ENCODE data around the gene CEMIP2. TPM values are rescaled to one million over a fixed set of nuclear protein-coding genes. Genes with fewer than 3 reads are reported as not detected.

Gene CEMIP2
- total and polyA plus RNA-seq, 4 donors, result 37.3 to 150 (median 89.9) TPM

DNA sequence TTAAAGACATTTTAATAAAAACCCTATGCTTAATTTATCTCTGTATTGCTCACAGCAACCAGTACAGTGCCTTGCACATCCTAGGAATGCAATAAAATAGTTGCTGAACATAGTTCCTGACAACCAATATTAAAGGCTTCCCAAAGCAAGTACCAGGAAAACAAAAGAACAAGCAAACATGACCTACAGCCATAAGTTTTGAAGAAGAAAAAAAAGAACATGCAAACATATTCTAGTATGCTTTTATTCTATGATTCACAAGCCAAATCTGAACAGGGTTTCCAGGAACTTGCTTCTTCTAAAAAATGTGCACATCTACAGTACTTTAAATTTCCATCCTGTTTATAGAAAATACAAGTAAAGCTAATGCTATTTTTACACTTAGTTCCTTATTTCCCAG is 4.5 kb downstream of the CEMIP2 start:
- TF ChIP-seq, protein P1, sequence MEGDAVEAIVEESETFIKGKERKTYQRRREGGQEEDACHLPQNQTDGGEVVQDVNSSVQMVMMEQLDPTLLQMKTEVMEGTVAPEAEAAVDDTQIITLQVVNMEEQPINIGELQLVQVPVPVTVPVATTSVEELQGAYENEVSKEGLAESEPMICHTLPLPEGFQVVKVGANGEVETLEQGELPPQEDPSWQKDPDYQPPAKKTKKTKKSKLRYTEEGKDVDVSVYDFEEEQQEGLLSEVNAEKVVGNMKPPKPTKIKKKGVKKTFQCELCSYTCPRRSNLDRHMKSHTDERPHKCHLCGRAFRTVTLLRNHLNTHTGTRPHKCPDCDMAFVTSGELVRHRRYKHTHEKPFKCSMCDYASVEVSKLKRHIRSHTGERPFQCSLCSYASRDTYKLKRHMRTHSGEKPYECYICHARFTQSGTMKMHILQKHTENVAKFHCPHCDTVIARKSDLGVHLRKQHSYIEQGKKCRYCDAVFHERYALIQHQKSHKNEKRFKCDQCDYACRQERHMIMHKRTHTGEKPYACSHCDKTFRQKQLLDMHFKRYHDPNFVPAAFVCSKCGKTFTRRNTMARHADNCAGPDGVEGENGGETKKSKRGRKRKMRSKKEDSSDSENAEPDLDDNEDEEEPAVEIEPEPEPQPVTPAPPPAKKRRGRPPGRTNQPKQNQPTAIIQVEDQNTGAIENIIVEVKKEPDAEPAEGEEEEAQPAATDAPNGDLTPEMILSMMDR (IDR thresholded peaks at IDR 0.05; ENCODE audit: control extremely low read depth, extremely low read depth), result no peak
- Histone ChIP-seq H3K27ac (ENCODE audit: low read depth in 1 of 2, low read length in 1 of 2) (no peak overlapping the region), H3K9ac (ENCODE audit: insufficient read depth in 1 of 2, low read length in 2 of 2) (no peak overlapping the region), H3K27me3 (ENCODE audit: control insufficient read depth in 3 of 3, insufficient read depth in 3 of 3, low read length in 2 of 3) (no peaks in the 10 kb centered on the region), H3K36me3 (ENCODE audit: control insufficient read depth in 4 of 4, insufficient read depth in 4 of 4, low read length in 4 of 4) (no peaks in the 10 kb centered on the region), H3K9me3 (ENCODE audit: control insufficient read depth in 4 of 4, insufficient read depth in 3 of 4, low read length in 3 of 4) (no peaks in the 10 kb centered on the region), H3K4me3 (no peak overlapping the region), H3K4me1 (ENCODE audit: control insufficient read depth in 5 of 5, insufficient read depth in 5 of 5, low read length in 5 of 5) (peaks cover 4 to 32% (median 10%) of the 10 kb centered on the region in 5 donors)
- ATAC-seq (ENCODE audit: insufficient read depth, low FRiP score), result no peak
- DNase-seq, result peak in 1 of 3 donors; percentile 23

DNA sequence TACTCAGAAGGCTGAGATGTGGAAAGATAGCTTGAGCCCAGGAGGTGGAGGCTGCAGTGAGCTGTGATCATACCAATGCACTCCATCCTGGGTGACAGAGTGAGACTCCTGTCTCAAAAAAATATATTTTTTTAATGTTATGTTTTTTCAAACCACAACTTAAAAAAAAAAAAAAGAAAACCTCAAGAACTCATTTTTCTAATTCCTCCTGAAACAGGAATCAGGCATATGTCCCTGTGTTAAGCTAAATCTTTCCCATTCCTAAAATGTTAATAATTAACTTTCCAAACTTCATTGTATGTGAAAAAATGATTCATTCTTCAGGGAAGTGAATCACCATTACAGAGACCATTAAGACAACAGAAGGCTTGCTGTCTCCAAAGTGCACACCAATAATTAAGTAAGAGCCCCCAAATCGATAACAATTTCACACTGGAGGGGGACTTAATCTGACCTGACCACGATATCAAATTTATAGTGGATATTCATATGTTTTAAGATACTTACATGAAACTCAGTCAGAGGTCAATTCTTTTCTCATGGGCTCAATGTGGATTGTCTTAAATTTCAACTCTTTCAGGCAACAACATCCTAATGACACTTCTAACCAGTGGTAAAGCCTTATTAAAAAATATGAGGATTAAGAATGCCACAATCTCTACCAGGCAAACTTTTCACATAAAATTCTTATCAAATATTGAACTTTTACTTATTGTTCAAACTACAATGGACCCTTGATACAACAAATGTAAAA is 5.2 kb downstream of the CEMIP2 start:
- Histone ChIP-seq H3K36me3 (ENCODE audit: control insufficient read depth in 4 of 4, insufficient read depth in 4 of 4, low read length in 4 of 4) (no peaks in the 10 kb centered on the region), H3K4me3 (no peak overlapping the region), H3K4me1 (ENCODE audit: control insufficient read depth in 5 of 5, insufficient read depth in 5 of 5, low read length in 5 of 5) (peaks cover 4 to 32% (median 17%) of the 10 kb centered on the region in 5 donors), H3K9me3 (ENCODE audit: control insufficient read depth in 4 of 4, insufficient read depth in 3 of 4, low read length in 3 of 4) (no peaks in the 10 kb centered on the region), H3K27ac (ENCODE audit: low read depth in 1 of 2, low read length in 1 of 2) (no peak overlapping the region), H3K27me3 (ENCODE audit: control insufficient read depth in 3 of 3, insufficient read depth in 3 of 3, low read length in 2 of 3) (no peaks in the 10 kb centered on the region), H3K9ac (ENCODE audit: insufficient read depth in 1 of 2, low read length in 2 of 2) (no peak overlapping the region)
- WGBS, 2 donors, result 77 to 79% methylated on average over 2 of the region's 2 CpGs
- DNase-seq, result no peak
- TF ChIP-seq, protein P1 (IDR thresholded peaks at IDR 0.05; ENCODE audit: control extremely low read depth, extremely low read depth), result no peak
- no peak for ATAC-seq (ENCODE audit: insufficient read depth, low FRiP score)

- no peak overlapping the region for H3K4me3 ChIP-seq
- 56 to 78% methylated on average over 5 of the region's 5 CpGs for WGBS, 2 donors
- H3K9me3 ChIP-seq (ENCODE audit: control insufficient read depth in 4 of 4, insufficient read depth in 3 of 4, low read length in 3 of 4), result no peaks in the 10 kb centered on the region
- no peak overlapping the region for H3K9ac ChIP-seq (ENCODE audit: insufficient read depth in 1 of 2, low read length in 2 of 2)
- TF ChIP-seq, protein P1 (IDR thresholded peaks at IDR 0.05; ENCODE audit: control extremely low read depth, extremely low read depth), result no peak
- no peaks in the 10 kb centered on the region for H3K36me3 ChIP-seq (ENCODE audit: control insufficient read depth in 4 of 4, insufficient read depth in 4 of 4, low read length in 4 of 4)
- ATAC-seq (ENCODE audit: insufficient read depth, low FRiP score) (peak; percentile 71), DNase-seq (no peak)
- no peaks in the 10 kb centered on the region for H3K27me3 ChIP-seq (ENCODE audit: control insufficient read depth in 3 of 3, insufficient read depth in 3 of 3, low read length in 2 of 3)
- peaks cover 4 to 31% (median 15%) of the 10 kb centered on the region in 5 donors for H3K4me1 ChIP-seq (ENCODE audit: control insufficient read depth in 5 of 5, insufficient read depth in 5 of 5, low read length in 5 of 5)
- H3K27ac ChIP-seq (ENCODE audit: low read depth in 1 of 2, low read length in 1 of 2), result peak overlapping the region in 1 of 2 donors; percentile 60
These were observed 6.4 kb downstream of the CEMIP2 start for GRCh38 chr9:71761938-71762353.
